Neural progenitor cell (in vitro differentiated cells): ENCODE measurements around the gene NDFIP1. TPM values are rescaled to one million over a fixed set of nuclear protein-coding genes. Genes with fewer than 3 reads are reported as not detected.

Experiments
- DNase-seq: peaks from one replicate; pipeline ENCODE4 v3.0.0-alpha.2; 2016; ENCODE audit warnings: low spot score
- H2AFZ ChIP-seq: fragments of 200-600 bp; sonication (generic); replicated peaks from 2 replicates; pipeline ENCODE4 v1.6.1; 2016; ENCODE audit warnings: antibody characterized with exemption
- H3F3A ChIP-seq: fragments of 200-600 bp; sonication (generic); 2 replicates; pipeline ENCODE4 v1.6.1; 2016; ENCODE audit warnings: antibody characterized with exemption, low read depth
- H3K27ac ChIP-seq: fragments of 200-600 bp; sonication (generic); 2 replicates; pipeline ENCODE4 v1.5.1; 2016; ENCODE audit warnings: mild to moderate bottlenecking
- H3K27me3 ChIP-seq: fragments of 200-600 bp; sonication (generic); 2 replicates; pipeline ENCODE4 v1.6.1; 2016; ENCODE audit warnings: mild to moderate bottlenecking, moderate library complexity
- H3K36me3 ChIP-seq: fragments of 200-600 bp; sonication (generic); 2 replicates; pipeline ENCODE4 v1.5.1; 2016
- H3K4me1 ChIP-seq: fragments of 200-600 bp; sonication (generic); 2 replicates; pipeline ENCODE4 v1.6.1; 2016; ENCODE audit warnings: mixed run types
- H3K4me2 ChIP-seq: fragments of 200-600 bp; sonication (generic); 2 replicates; pipeline ENCODE4 v1.6.1; 2016
- H3K4me3 ChIP-seq: fragments of 200-600 bp; sonication (generic); 2 replicates; pipeline ENCODE4 v1.5.1; 2016
- H3K79me2 ChIP-seq: fragments of 200-600 bp; sonication (generic); 2 replicates; pipeline ENCODE4 v1.6.1; 2016; ENCODE audit warnings: low read depth
- H3K9ac ChIP-seq: fragments of 200-600 bp; sonication (generic); 2 replicates; pipeline ENCODE4 v1.6.1; 2016
- H3K9me3 ChIP-seq: fragments of 200-600 bp; sonication (generic); 2 replicates; pipeline ENCODE4 v1.5.1; 2016; ENCODE audit warnings: low read depth
- H4K20me1 ChIP-seq: fragments of 200-600 bp; sonication (generic); 2 replicates; pipeline ENCODE4 v1.6.1; 2016; ENCODE audit warnings: low read depth
- H3K27ac Mint-ChIP-seq: 3 replicates; pipeline ENCODE4 v1.8.0; 2021; ENCODE audit warnings: mixed read lengths
- H3K27me3 Mint-ChIP-seq: 2 replicates; pipeline ENCODE4 v1.8.0; 2022; ENCODE audit warnings: low read depth, mild to moderate bottlenecking, inconsistent platforms, moderate library complexity, mixed read lengths; ENCODE audit not compliant: insufficient read depth
- H3K36me3 Mint-ChIP-seq: 3 replicates; pipeline ENCODE4 v1.8.0; 2021; ENCODE audit warnings: mixed read lengths
- H3K4me1 Mint-ChIP-seq: 3 replicates; pipeline ENCODE4 v1.8.0; 2021; ENCODE audit warnings: mixed read lengths
- H3K4me3 Mint-ChIP-seq: 3 replicates; pipeline ENCODE4 v1.8.0; 2021; ENCODE audit warnings: mild to moderate bottlenecking, moderate library complexity, mixed read lengths
- H3K9me3 Mint-ChIP-seq: 3 replicates; pipeline ENCODE4 v1.8.0; 2020; ENCODE audit warnings: mixed read lengths
- CTCF ChIP-seq: fragments of 200-600 bp; sonication (generic); IDR thresholded peaks from 2 replicates; pipeline ENCODE4 v1.5.1; 2017; ENCODE audit warnings: antibody characterized with exemption, mild to moderate bottlenecking
- EZH2 ChIP-seq: fragments of 200-600 bp; sonication (generic); IDR thresholded peaks from 2 replicates; pipeline ENCODE4 v1.6.1; 2017; ENCODE audit warnings: antibody characterized with exemption, mild to moderate bottlenecking, moderate library complexity
- EZH2phosphoT487 ChIP-seq: fragments of 200-600 bp; sonication (generic); IDR thresholded peaks from 2 replicates; pipeline ENCODE4 v1.6.1; 2017; ENCODE audit warnings: antibody characterized with exemption
- total RNA-seq: library from RNA; depleted of rRNA; stranded (reverse); fragments of >200 nt; gene quantifications from 2 replicates; pipeline ENCODE4 v1.2.3, GENCODE V29; 2015; ENCODE audit warnings: low replicate concordance

Gene NDFIP1
- total RNA-seq, 1 donor from 2014 or later = 39.4 TPM

GRCh38 chr5:142179776-142180387 lies 71.3 kb downstream of the NDFIP1 start:
- peaks cover 14% of the 10 kb centered on the region for H3K27me3 Mint-ChIP-seq
- H2AFZ ChIP-seq = no peak overlapping the region
- H4K20me1 ChIP-seq = no peaks in the 10 kb centered on the region
- no peak overlapping the region for H3K9ac ChIP-seq
- H3K36me3 ChIP-seq = no peaks in the 10 kb centered on the region
- H3K4me1 Mint-ChIP-seq = peaks cover 18% of the 10 kb centered on the region
- no peaks in the 10 kb centered on the region for H3K27me3 ChIP-seq
- no peak overlapping the region for H3K4me3 ChIP-seq
- no peaks in the 10 kb centered on the region for H3K9me3 ChIP-seq
- TF ChIP-seq CTCF (no peak), EZH2 (no peak), EZH2phosphoT487 (no peak)
- H3F3A ChIP-seq = peaks cover 4% of the 10 kb centered on the region
- peaks cover 9% of the 10 kb centered on the region for H3K4me1 ChIP-seq
- no peaks in the 10 kb centered on the region for H3K9me3 Mint-ChIP-seq
- no peak for DNase-seq
- no peak overlapping the region for H3K27ac ChIP-seq
- H3K36me3 Mint-ChIP-seq = no peaks in the 10 kb centered on the region
- H3K4me3 Mint-ChIP-seq = no peak overlapping the region
- H3K79me2 ChIP-seq = no peaks in the 10 kb centered on the region
- H3K27ac Mint-ChIP-seq = peak overlapping the region; percentile 81
- H3K4me2 ChIP-seq = no peak overlapping the region

GRCh38 chr5:142181096-142181495 lies 72.5 kb downstream of the NDFIP1 start:
- Histone ChIP-seq H3K27me3 (no peaks in the 10 kb centered on the region), H3K79me2 (no peaks in the 10 kb centered on the region), H3K9ac (no peak overlapping the region), H3K4me3 (no peak overlapping the region), H3K36me3 (no peaks in the 10 kb centered on the region), H3K4me2 (no peak overlapping the region), H3K27ac (no peak overlapping the region), H4K20me1 (no peaks in the 10 kb centered on the region), H3K9me3 (no peaks in the 10 kb centered on the region), H3K4me1 (peaks cover 9% of the 10 kb centered on the region), H2AFZ (peak overlapping the region; percentile 18), H3F3A (peaks cover 4% of the 10 kb centered on the region)
- Mint-ChIP-seq H3K27ac (no peak overlapping the region), H3K36me3 (no peaks in the 10 kb centered on the region), H3K4me1 (peaks cover 17% of the 10 kb centered on the region), H3K9me3 (no peaks in the 10 kb centered on the region), H3K4me3 (no peak overlapping the region), H3K27me3 (peaks cover 10% of the 10 kb centered on the region)
- DNase-seq = no peak
- TF ChIP-seq EZH2 = no peak
- TF ChIP-seq CTCF = no peak
- no peak for TF ChIP-seq EZH2phosphoT487

DNA sequence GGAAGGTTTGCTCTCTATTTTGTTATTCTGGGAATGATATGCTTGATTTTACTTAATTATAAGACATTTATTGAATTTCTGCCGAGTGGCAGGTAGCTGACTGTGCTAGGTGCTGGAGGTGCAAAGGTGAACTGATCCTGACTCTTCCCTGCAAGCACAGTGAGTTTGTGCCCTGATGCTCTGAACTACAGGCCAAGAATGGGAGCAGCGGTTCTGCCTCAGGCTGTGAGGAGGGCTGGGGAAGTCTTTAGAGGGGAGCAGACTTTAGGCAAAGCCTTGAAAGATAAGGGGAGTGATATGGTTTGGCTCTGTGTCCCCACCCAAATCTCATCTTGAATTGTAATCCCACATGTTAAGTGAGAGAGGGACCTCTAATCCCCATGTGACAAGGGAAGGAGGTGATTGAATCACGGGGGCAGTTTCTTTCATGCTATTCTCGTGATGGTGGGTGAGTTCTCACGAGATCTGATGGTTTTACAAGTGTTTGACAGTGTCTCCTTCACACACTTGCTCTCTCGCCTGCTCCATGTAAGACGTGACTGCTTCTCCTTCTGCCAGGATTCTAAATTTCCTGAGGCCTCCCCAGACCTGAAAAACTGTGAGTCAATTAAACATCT lies 73.1 kb downstream of the NDFIP1 start:
- no peaks in the 10 kb centered on the region for H3K27me3 ChIP-seq
- Mint-ChIP-seq H3K27ac (peak overlapping the region; percentile 72), H3K4me3 (no peak overlapping the region), H3K36me3 (no peaks in the 10 kb centered on the region), H3K27me3 (peaks cover 10% of the 10 kb centered on the region), H3K9me3 (no peaks in the 10 kb centered on the region), H3K4me1 (peaks cover 23% of the 10 kb centered on the region)
- peaks cover 4% of the 10 kb centered on the region for H3F3A ChIP-seq
- DNase-seq = no peak
- peaks cover 15% of the 10 kb centered on the region for H3K4me1 ChIP-seq
- no peaks in the 10 kb centered on the region for H3K9me3 ChIP-seq
- no peak overlapping the region for H3K4me3 ChIP-seq
- no peak overlapping the region for H3K4me2 ChIP-seq
- peak overlapping the region; percentile 18 for H2AFZ ChIP-seq
- no peak overlapping the region for H3K9ac ChIP-seq
- H3K36me3 ChIP-seq = no peaks in the 10 kb centered on the region
- H3K79me2 ChIP-seq = no peaks in the 10 kb centered on the region
- H4K20me1 ChIP-seq = no peaks in the 10 kb centered on the region
- H3K27ac ChIP-seq = no peak overlapping the region
- TF ChIP-seq EZH2 = no peak
- no peak for TF ChIP-seq EZH2phosphoT487

- Histone ChIP-seq H4K20me1 (no peaks in the 10 kb centered on the region), H3K9ac (no peak overlapping the region), H3K27me3 (no peaks in the 10 kb centered on the region), H3K27ac (no peak overlapping the region), H3F3A (peaks cover 4% of the 10 kb centered on the region), H3K4me3 (no peak overlapping the region), H3K4me1 (peaks cover 18% of the 10 kb centered on the region), H3K36me3 (no peaks in the 10 kb centered on the region), H3K4me2 (no peak overlapping the region), H3K9me3 (no peaks in the 10 kb centered on the region), H3K79me2 (no peaks in the 10 kb centered on the region), H2AFZ (no peak overlapping the region)
- DNase-seq = no peak
- H3K9me3 Mint-ChIP-seq = no peaks in the 10 kb centered on the region
- no peak for TF ChIP-seq EZH2phosphoT487
- H3K27ac Mint-ChIP-seq = no peak overlapping the region
- peaks cover 7% of the 10 kb centered on the region for H3K27me3 Mint-ChIP-seq
- H3K36me3 Mint-ChIP-seq = no peaks in the 10 kb centered on the region
- H3K4me3 Mint-ChIP-seq = no peak overlapping the region
- peaks cover 34% of the 10 kb centered on the region for H3K4me1 Mint-ChIP-seq
Observed at GRCh38 chr5:142182840-142183239, 74.3 kb downstream of the NDFIP1 start.
